Activated T-helper 2 cell treated with anti-CD3 and anti-CD28 coated beads, Interferon-gamma antibody, Interleukin-2, Interleukin-4, amounts not matched to agents 10 μg/mL and 5 μg/mL and 100 μg/mL, durations not matched to agents 14 hours and 24 hours and 36 hours (primary cell): ENCODE results near the gene MRPL42. TPM values are rescaled to one million over a fixed set of nuclear protein-coding genes. Genes with fewer than 3 reads are reported as not detected.
"Not testable (repeated sequence)": the region's sequence is repeated elsewhere in the genome, so short reads cannot be mapped to it uniquely, and the experiment has no call there.

ENCODE experiments used
- DNase-seq: peaks from one replicate; pipeline ENCODE4 v3.0.0; 2021; ENCODE audit warnings: low spot score
- H3K27ac Mint-ChIP-seq: one replicate; pipeline ENCODE4 v1.8.0; 2021; ENCODE audit warnings: mixed read lengths
- H3K27me3 Mint-ChIP-seq: one replicate; pipeline ENCODE4 v1.8.0; 2021; ENCODE audit warnings: low read depth, mixed read lengths
- H3K36me3 Mint-ChIP-seq: one replicate; pipeline ENCODE4 v1.8.0; 2021; ENCODE audit warnings: low read depth, mixed read lengths
- H3K4me1 Mint-ChIP-seq: one replicate; pipeline ENCODE4 v1.8.0; 2021; ENCODE audit warnings: low read depth, mixed read lengths
- H3K4me3 Mint-ChIP-seq: one replicate; pipeline ENCODE4 v1.8.0; 2021; ENCODE audit warnings: low read depth, mild to moderate bottlenecking, moderate library complexity, mixed read lengths
- H3K9me3 Mint-ChIP-seq: one replicate; pipeline ENCODE4 v1.8.0; 2021; ENCODE audit warnings: mixed read lengths
- intact Hi-C: fragments of 100-400 bp; cut with micrococcal nuclease; formaldehyde crosslinking; loops from one replicate; pipeline ENCODE4 v1.15.1; 2023
- total RNA-seq: library from RNA; stranded (reverse); gene quantifications from 2 replicates; pipeline ENCODE4 v1.2.3, GENCODE V29; 2022

The MRPL42 gene
- total RNA-seq, 1 donor from 2014 or later = 80.5 TPM

DNA sequence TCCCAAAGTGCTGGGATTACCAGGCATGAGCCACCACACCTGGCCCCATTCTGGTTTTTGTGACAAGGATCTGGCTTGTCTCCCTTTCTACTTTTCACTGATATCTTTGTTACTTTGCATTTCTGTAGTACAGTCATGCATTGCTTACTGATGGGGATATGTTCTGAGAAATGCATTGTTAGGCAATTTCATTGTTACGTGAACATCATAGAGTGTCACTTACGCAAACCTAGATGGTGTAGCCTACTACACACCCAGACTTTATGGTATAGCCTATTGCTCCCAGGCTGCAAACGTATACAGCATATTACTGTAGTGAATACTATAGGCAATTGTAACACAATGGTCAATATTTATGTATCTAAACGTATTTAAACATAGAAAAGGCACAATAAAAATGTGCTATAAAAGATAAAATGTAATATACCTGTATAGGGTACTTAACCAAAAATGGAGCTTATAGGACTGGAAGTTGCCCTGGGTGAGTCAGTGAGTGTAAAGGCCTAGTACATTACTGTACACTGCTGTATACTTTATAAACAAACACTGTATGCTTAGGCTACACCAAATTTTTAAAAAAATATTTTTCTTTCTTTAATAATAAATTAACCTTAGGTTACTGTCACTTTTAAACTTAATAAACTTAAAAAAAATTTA is 16.0 kb downstream of the MRPL42 start:
- intact Hi-C loops = no loop called here
- no peak for DNase-seq
- no peak overlapping the region for H3K27ac Mint-ChIP-seq
- H3K9me3 Mint-ChIP-seq = no peaks in the 10 kb centered on the region
- H3K4me3 Mint-ChIP-seq = no peak overlapping the region
- no peaks in the 10 kb centered on the region for H3K4me1 Mint-ChIP-seq
- H3K27me3 Mint-ChIP-seq = no peaks in the 10 kb centered on the region
- H3K36me3 Mint-ChIP-seq = peaks cover 33% of the 10 kb centered on the region

GRCh38 chr12:93484315-93484981 is 17.1 kb downstream of the MRPL42 start:
- intact Hi-C loops = no loop called here
- no peaks in the 10 kb centered on the region for H3K9me3 Mint-ChIP-seq
- H3K27ac Mint-ChIP-seq = no peak overlapping the region
- no peak overlapping the region for H3K4me3 Mint-ChIP-seq
- DNase-seq = no peak
- no peaks in the 10 kb centered on the region for H3K4me1 Mint-ChIP-seq
- no peaks in the 10 kb centered on the region for H3K27me3 Mint-ChIP-seq
- peaks cover 42% of the 10 kb centered on the region for H3K36me3 Mint-ChIP-seq

DNA sequence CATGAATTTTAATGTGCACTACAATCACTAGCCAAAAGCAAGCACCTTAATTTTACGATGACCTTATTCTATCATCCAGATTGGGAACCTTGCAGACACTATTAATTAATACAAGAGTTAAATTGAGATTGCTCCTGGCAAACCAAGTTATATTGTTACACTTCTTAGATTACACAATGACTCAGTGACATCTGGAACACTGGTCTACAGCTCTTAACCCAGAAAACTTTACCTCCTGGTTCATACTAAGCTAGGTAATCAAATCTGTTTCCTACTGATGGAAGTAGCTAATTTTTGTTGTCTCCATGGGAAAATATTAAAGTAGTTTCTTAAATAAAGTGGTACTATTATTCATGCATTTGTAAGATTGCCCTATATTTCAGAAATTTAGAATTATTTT is 25.5 kb downstream of the MRPL42 start:
- H3K27ac Mint-ChIP-seq, H3K27me3 Mint-ChIP-seq, DNase-seq, H3K4me3 Mint-ChIP-seq, intact Hi-C loops, H3K9me3 Mint-ChIP-seq: not testable (repeated sequence)
- Mint-ChIP-seq H3K36me3 (peaks cover 66% of the 10 kb centered on the region), H3K4me1 (peaks cover 10% of the 10 kb centered on the region)

DNA sequence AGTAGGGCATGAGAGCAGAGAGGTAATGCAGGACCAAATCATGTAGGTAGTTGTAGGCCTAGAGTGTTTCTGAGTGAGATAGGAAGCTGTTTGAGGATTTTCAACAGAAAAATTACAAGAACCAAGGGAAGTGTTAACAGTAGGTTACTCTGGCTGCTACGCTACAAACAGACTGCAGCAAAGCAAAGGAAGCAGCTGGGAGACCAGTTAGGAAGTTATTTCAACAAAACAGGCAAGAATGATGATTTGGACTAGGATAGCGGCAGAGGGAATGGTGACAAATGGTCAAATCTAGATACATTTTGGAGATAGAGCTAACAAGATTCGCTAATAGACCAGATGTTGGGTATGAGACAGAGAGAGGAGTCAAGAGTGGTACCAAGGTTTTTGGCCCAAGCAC is 26.8 kb downstream of the MRPL42 start:
- H3K9me3 Mint-ChIP-seq = peaks cover 7% of the 10 kb centered on the region
- no peak overlapping the region for H3K4me3 Mint-ChIP-seq
- no peak overlapping the region for H3K27ac Mint-ChIP-seq
- peaks cover 10% of the 10 kb centered on the region for H3K4me1 Mint-ChIP-seq
- peaks cover 55% of the 10 kb centered on the region for H3K36me3 Mint-ChIP-seq
- no peak for DNase-seq
- intact Hi-C loops = no loop called here
- H3K27me3 Mint-ChIP-seq = no peaks in the 10 kb centered on the region

DNA sequence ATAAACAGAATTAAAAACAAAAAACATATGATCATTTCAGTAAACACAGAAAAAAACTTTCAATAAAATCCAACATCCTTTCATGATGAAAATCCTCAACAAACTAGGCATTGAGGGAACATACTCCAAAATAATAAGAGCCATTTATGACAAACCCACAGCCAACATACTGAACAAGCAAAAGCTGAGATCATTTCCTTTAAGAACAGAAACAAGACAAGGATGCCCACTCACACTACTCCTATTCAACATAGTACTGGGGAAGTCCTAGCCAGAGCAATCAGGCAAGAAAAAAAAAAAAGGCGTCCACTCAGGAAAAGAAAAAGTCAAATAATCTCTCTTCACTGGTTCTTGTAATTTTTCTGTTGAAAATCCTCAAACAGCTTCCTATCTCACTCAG is 30.1 kb downstream of the MRPL42 start:
- Mint-ChIP-seq H3K9me3 (peaks cover 7% of the 10 kb centered on the region), H3K36me3 (peaks cover 41% of the 10 kb centered on the region), H3K27ac (peak overlapping the region; percentile 29), H3K4me1 (peaks cover 10% of the 10 kb centered on the region), H3K4me3 (no peak overlapping the region), H3K27me3 (no peaks in the 10 kb centered on the region)
- no peak for DNase-seq
- intact Hi-C loops = no loop called here

GRCh38 chr12:93498813-93499212 is 31.5 kb downstream of the MRPL42 start:
- DNase-seq, H3K27ac Mint-ChIP-seq, H3K9me3 Mint-ChIP-seq, intact Hi-C loops, H3K4me3 Mint-ChIP-seq, H3K27me3 Mint-ChIP-seq: not testable (repeated sequence)
- peaks cover 47% of the 10 kb centered on the region for H3K36me3 Mint-ChIP-seq
- peaks cover 10% of the 10 kb centered on the region for H3K4me1 Mint-ChIP-seq

DNA sequence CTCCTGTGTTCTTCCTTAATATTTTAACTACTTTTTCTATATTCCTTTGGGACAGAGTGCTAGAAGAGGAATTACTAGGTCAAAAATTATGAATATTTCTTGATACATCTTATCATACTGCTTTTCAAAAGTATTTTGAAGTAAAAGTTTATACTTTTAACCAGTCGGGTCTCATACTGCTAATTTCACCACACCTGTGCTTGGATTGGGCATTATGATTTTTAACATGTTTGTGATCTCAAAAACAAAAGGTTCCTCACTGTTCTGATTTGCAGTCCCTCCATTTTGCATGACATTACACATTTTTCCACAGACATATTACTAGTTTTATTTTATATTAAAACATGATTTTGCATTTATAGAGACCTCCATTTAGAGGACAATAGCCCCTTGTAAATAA is 32.9 kb downstream of the MRPL42 start:
- Mint-ChIP-seq H3K4me1 (peaks cover 10% of the 10 kb centered on the region), H3K27me3 (no peaks in the 10 kb centered on the region), H3K9me3 (peaks cover 7% of the 10 kb centered on the region), H3K4me3 (no peak overlapping the region), H3K27ac (no peak overlapping the region), H3K36me3 (peaks cover 43% of the 10 kb centered on the region)
- DNase-seq = no peak
- intact Hi-C loops = loop anchor here (5.0 kb wide), 3 partner anchors 242 to 1032 kb away; no protein-coding TSS in a partner anchor

DNA sequence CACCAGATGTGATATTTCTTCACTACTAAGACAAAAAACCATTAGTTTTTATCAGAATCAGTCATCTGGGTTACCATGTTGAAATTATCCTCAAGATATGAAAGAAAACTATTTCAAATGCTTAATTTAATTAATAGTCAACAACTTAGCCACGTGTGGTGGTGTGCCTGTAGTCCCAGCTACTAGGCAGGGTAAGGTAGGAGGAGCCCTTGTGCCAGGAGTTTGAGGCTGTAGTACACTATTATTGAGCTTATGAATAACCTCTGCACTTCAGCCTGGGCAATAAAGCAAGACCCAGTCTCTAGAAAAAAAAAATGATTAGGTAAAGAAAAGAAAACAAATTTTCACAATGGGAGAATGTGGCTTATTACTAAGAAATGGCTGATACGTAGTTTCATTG is 33.4 kb downstream of the MRPL42 start:
- no peak for DNase-seq
- intact Hi-C loops = loop anchor here (5.0 kb wide), 3 partner anchors 242 to 1032 kb away; no protein-coding TSS in a partner anchor
- Mint-ChIP-seq H3K4me1 (peaks cover 12% of the 10 kb centered on the region), H3K27ac (no peak overlapping the region), H3K27me3 (no peaks in the 10 kb centered on the region), H3K9me3 (peaks cover 7% of the 10 kb centered on the region), H3K36me3 (peaks cover 43% of the 10 kb centered on the region), H3K4me3 (no peak overlapping the region)

DNA sequence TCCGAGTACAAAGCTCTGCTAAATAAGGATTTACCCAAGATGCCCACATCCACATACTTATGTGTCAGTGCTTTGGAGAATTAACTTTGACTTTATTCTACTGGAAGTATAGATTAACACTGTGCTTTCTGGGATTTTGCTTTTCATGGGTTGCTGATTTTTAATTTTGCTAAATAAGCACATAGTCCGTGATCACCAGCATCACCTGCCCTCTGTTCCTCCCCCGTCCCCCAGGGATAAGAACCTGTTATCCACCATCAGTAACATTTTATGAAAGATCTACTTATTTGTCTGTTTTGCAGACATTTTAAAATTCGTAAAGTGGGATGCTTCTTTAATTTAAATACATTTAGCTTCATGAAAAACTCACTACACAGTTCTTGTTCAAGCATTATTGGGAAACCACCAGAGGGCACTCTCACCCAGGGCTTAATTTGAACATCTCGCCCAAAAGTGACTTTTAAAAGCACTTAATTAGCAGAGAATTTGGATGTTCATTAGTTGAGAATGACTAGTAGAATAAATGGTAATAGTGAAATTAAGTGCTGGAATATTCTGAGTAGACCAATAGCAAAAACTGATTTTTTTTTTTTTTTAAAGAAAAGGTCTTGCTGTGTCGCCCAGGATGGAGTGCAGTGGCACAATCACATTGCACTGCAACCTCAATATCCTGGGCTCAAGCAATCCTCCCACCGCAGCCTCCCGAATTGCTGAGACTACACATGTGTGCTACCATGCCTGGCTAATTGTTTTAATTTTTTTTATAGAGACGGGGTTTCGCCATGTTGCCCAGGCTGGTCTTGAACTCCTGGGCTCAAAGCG is 35.7 kb downstream of the MRPL42 start:
- Mint-ChIP-seq H3K27me3 (no peaks in the 10 kb centered on the region), H3K27ac (no peak overlapping the region), H3K4me3 (no peak overlapping the region), H3K9me3 (no peaks in the 10 kb centered on the region), H3K36me3 (peaks cover 30% of the 10 kb centered on the region), H3K4me1 (peaks cover 15% of the 10 kb centered on the region)
- intact Hi-C loops = loop anchor here (1.0 to 5.0 kb wide), 5 partner anchors 68 to 1029 kb away; no protein-coding TSS in a partner anchor
- DNase-seq = peak; percentile 26

- intact Hi-C loops = no loop called here
- DNase-seq = no peak
- peaks cover 41% of the 10 kb centered on the region for H3K36me3 Mint-ChIP-seq
- H3K4me3 Mint-ChIP-seq = no peak overlapping the region
- H3K4me1 Mint-ChIP-seq = peaks cover 15% of the 10 kb centered on the region
- H3K27ac Mint-ChIP-seq = peak overlapping the region; percentile 50
- no peaks in the 10 kb centered on the region for H3K9me3 Mint-ChIP-seq
- no peaks in the 10 kb centered on the region for H3K27me3 Mint-ChIP-seq
Measured at GRCh38 chr12:93507165-93507564, 39.9 kb downstream of the MRPL42 start.

DNA sequence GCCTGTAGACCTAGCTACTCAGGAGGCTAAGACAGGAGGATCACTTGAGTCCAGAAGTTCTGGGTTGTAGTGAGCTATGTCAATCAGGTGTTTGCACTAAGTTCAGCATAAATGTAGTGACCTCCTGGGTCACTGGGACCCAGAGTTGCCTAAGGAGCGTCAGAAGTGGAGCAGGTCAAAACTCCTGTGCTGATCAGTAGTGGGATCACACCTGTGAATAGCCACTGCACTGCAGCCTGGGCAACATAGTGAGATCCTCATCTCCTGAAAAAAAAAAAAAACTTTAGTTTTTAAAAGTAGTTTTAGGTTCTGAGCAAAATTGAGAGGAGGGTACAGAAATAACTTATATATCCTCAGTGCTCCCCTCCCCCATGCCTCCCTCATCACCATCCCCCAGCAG is 42.2 kb downstream of the MRPL42 start:
- intact Hi-C loops = no loop called here
- H3K36me3 Mint-ChIP-seq = peaks cover 32% of the 10 kb centered on the region

GRCh38 chr12:93514853-93515252 is 47.5 kb downstream of the MRPL42 start:
- no peaks in the 10 kb centered on the region for H3K4me1 Mint-ChIP-seq
- intact Hi-C loops = no loop called here
- H3K27ac Mint-ChIP-seq = no peak overlapping the region
- no peak overlapping the region for H3K4me3 Mint-ChIP-seq
- H3K27me3 Mint-ChIP-seq = peaks cover 4% of the 10 kb centered on the region
- peaks cover 5% of the 10 kb centered on the region for H3K36me3 Mint-ChIP-seq
- H3K9me3 Mint-ChIP-seq = no peaks in the 10 kb centered on the region
- no peak for DNase-seq

More for the DNA sequence above, 42.2 kb downstream of the MRPL42 start:
- DNase-seq = no peak
- Mint-ChIP-seq H3K4me3 (no peak overlapping the region), H3K4me1 (peaks cover 15% of the 10 kb centered on the region), H3K27ac (no peak overlapping the region), H3K9me3 (no peaks in the 10 kb centered on the region), H3K27me3 (no peaks in the 10 kb centered on the region)

- no peak overlapping the region for H3K4me3 Mint-ChIP-seq
- H3K4me1 Mint-ChIP-seq = peaks cover 4% of the 10 kb centered on the region
- peaks cover 12% of the 10 kb centered on the region for H3K27me3 Mint-ChIP-seq
- H3K27ac Mint-ChIP-seq = no peak overlapping the region
- H3K36me3 Mint-ChIP-seq = no peaks in the 10 kb centered on the region
- H3K9me3 Mint-ChIP-seq = no peaks in the 10 kb centered on the region
- intact Hi-C loops = no loop called here
- no peak for DNase-seq
Measured at GRCh38 chr12:93518725-93519124, 51.4 kb downstream of the MRPL42 start.
